K562 (cell line): ENCODE measurements around the gene GABARAPL2.

Experiments used
- GTF2F1 ChIP-seq: IDR thresholded peaks from 2 replicates; pipeline ENCODE4 v1.6.1; 2011; ENCODE audit warnings: low read depth, low read length, improper control_type of control experiment
- MAX ChIP-seq: sonication (generic); formaldehyde crosslinking; IDR thresholded peaks from 2 replicates; pipeline ENCODE4 v1.9.0; 2022; ENCODE audit warnings: mild to moderate bottlenecking, missing genetic modification reagents
- SAP30 ChIP-seq: fragments of 200-600 bp; sonication (generic); IDR thresholded peaks from 2 replicates; pipeline ENCODE4 v1.6.1; 2012; ENCODE audit warnings: borderline replicate concordance, low read depth, mild to moderate bottlenecking, moderate library complexity, low read length, control low read depth, inconsistent platforms; ENCODE audit not compliant: insufficient read depth, poor library complexity, severe bottlenecking
- XRCC4 ChIP-seq: IDR thresholded peaks from one replicate; pipeline ENCODE4 v1.6.1; 2011; ENCODE audit not compliant: insufficient read depth, insufficient read length; ENCODE audit errors: extremely low read depth

GRCh38 chr16:75606507-75606906 is 40.3 kb downstream of the GABARAPL2 start:
- TF ChIP-seq SAP30 (no peak), GTF2F1 (no peak), XRCC4 (no peak), MAX (CRISPR knock-in tag) (no peak)
